Measurements from ENCODE around the gene TAF5.
"Not testable (repeated sequence)": the region's sequence is repeated elsewhere in the genome, so short reads cannot be mapped to it uniquely, and the experiment has no call there.

Gene TAF5

DNA sequence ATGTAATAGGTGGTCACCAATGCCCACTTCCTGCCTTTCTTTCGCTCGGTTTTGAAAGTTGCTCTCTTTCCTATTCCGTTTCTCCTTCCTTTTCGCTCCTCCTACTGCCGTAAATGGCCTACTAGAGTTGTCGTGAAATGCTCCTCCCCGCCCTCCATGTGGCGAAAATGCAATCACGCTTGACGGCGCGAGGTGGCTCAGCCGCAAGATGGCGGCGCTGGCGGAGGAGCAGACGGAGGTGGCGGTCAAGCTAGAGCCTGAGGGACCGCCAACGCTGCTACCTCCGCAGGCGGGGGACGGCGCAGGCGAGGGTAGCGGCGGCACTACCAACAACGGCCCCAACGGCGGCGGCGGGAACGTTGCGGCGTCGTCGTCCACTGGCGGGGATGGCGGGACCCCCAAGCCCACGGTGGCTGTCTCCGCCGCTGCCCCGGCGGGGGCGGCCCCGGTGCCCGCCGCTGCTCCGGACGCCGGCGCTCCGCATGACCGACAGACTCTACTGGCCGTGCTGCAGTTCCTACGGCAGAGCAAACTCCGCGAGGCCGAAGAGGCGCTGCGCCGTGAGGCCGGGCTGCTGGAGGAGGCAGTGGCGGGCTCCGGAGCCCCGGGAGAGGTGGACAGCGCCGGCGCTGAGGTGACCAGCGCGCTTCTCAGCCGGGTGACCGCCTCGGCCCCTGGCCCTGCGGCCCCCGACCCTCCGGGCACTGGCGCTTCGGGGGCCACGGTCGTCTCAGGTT, at the start of gene TAF5:
Gene TAF5 (plus strand): TSS at position 195 of the 737 bp plus-strand sequence. CDS start 14 bp downstream, at position 209.
- DNase-seq = peak; percentile 11

DNA sequence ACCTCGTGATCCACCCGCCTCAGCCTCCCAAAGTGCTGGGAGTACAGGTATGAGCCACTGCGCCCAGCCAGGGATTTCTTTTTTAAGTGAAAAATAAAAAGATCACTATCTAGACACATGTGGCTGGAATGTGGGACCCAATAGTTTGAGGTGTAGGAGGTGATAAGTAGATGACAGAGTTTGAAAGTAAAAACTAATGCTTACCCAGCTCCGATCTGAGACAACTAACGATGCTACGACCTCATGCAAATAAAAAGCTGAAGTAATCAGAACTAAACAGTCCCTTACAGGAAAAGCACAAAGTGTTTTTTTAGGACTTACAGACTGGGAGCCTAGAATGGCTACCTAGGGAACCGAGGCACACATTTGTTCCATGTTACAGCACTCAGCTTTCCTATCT, 39.9 kb upstream of the TAF5 start:
- DNase-seq = no peak

DNA sequence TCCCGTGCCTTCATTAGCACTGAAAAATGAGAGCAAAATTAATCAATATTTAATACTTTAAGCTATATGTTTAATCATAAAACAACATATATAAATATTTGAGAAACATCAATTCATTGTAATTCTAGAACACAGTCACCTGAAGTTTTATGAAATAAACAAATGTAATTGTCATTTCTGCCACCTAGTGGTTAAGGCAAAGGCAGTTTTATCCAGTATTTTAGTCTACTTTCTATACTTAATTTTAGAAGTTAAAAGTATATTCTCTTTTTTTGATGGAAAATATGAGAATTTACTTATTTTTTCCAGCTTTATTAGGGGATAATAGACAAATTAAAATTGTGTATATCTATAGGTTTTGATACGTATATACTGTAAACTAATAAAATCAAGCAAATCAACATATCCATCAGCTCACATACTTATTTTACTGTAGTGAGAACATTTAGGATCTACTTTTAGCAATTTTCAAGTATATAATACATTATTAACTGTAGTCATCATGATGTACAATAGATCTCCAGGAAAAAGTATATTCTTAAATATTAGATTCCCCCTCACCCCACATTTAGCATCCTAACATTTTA, 33.7 kb upstream of the TAF5 start:
- no peak for DNase-seq

DNA sequence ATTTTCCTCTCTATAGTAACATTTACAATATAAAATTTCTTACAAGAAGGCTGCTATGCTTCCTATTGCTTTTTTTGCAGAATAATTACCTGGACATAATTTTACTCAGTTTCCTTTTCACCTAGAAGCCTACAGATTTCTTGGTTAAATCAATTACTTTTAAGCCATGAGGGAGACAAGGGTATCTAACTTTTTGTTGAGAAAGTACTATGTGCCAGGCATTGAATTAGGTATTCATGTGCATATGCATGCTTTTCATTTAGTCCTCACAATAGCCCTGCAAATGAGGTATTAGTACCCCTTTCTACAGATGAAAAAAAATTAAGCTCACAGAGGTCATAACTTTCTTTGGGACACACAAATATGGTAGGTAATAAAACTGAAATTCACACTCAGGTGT, 33.2 kb upstream of the TAF5 start:
- DNase-seq = no peak

DNA sequence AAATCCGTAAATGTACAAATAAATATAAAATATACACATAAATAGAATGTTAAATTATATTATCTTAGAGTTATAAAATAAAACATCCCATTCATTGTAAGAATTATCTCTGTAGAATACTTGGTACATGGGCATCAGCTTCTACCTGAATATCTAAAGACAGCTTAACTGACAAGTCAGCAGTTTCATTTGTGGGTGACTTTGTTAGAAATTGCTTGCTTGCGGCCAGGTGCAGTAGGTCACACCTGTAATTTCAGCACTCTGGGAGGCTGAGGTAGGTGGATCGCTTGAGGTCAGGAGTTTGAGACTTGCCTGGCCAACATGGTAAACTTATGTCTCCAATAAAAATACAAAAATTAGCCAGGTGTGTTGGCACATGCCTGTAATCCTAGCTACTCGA, 31.4 kb upstream of the TAF5 start:
- no peak for DNase-seq

DNA sequence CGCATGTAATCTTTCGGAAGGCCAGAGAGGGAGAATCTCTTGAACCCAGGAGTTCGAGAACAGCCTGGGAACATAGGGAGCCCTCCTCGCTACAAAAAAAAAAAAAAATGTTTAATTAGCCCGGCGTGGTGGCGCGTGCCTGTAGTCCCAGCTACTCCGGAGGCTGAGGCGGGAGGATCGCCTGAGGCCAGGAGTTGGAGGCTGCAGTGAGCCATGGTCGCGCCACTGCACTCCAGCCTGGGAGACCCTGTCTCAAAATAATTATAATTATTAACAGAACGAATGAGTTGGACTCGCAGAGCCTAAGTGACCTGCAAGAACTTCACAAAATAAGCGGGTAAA, 17.6 kb upstream of the TAF5 start:
- no peak for DNase-seq

DNA sequence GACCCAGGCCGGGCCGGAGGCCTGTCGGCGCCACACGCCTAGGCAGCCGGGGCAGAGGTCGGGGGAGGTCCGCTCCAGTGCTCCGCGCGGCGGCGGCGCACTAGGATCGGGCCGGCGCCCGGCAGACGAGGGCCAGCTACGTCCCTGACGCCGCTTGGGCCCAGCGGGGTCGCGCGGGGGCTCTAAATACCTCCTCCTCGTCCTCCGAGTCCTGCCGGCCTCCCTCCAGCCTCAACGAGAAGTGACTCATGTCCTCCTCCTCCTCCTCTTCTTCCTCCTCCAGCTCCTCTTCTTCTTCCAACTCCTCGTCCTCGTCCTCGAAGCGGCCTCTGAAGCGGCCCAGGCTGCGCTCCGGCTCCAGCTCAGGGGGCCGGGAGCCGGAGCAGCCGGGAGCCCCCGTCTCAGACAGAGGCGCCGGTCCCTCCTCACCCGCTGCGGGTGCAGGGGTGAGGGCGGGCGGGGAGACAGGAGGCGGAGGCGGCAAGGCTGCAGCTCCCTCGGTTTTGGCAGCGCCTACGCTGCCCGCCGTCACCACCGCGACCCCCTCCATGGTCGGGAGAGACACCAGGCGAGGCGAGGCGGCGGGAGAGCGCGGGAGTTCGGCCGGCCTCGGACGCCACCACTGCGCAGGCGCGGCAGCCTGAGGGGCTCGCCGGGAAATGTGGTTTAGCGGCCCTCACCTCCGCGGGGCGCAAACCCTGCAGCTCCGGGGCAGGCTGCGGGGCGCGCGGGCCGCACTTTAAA, 17.1 kb upstream of the TAF5 start, which contains the start of gene PCGF6:
Gene PCGF6 (minus strand): TSS at position 624 of the 744 bp plus-strand sequence. CDS start 74 bp downstream, at position 550.
- no peak for DNase-seq

DNA sequence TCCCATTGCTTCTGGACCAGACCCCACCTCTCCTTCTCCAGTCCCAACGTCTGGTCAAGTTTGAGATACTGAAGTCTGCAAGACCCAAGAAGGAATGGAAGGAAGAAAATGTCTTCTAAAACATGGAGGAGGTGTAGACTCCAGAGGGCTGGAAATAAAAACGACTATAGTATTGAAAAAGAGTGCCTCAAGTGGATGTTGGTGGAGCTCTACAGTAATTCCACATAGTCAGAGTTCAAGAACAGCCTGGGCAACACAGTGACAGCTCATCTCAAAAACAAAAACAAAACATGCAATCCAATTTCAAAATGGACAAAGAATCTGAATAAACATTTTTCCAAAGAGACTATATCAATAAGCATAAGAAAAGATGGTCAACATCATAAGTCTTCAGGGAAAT, 14.5 kb upstream of the TAF5 start:
- DNase-seq = no peak

DNA sequence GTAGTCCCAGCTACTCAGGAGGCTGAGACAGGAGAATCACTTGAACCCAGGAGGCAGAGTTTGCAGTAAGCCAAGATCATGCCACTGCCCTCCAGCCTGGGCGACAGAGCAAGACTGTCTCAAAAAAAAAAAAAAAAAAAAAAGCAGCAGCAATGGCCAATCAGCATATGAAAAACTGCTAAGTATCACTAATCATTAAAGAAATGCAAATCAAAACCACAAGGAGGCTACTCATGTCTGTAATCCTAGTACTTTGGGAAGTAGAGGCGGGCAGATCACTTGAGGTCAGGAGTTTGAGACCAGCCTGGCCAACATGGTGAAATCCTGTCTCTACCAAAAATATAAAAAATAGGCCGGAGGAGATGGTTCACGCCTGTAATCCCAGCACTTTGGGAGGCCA, 13.2 kb upstream of the TAF5 start:
- DNase-seq = not testable (repeated sequence)

DNA sequence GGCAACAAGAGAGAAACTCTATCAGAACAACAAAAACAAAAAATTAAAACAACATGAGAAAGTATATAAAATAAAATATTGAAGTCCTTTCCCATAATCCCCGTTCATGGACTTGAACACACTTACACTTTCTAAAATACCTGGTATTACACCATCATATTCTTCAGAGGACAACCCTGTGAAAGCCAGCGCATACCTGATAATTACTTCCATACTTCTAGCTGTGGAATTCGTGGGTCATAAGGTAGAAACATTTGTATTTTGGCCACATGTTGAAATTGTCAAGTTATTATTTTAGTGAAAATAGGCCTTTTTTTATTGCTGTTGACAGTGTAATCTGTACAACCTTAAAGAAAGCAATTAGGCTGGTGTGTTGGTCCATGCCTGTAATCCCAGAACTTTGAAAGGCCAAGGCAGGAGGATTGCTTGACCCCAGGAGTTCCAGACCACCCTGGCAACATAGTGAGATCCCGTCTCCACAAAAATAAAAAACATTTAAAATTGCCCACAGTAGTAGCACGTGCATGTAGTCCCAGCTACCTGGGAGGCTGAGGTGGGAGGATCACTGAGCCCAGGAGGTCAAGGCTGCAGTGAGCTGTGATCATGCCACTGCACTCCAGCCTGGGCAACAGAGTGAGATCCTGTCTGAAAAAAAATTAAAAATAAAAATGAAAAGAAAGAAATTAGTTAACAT, 11.7 kb upstream of the TAF5 start:
- DNase-seq = no peak

DNA sequence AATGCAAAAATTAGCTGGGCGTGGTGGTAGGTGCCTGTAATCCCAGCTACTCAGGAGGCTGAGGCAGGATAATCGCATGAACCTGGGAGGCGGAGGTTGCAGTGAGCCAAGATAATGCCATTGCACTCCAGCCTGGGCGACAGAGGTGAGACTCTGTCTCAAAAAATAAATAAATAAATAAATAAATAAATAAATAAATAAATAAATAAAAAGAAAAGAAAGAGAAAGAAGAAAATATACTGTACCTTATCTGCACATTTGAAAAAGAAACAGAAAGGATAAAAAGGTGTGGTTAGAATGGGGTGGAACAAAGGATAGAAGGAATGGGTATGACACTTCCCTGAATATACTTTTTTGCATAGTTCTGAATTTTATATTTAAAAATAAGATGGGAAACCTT, 8.3 kb upstream of the TAF5 start:
- not testable (repeated sequence) for DNase-seq

DNA sequence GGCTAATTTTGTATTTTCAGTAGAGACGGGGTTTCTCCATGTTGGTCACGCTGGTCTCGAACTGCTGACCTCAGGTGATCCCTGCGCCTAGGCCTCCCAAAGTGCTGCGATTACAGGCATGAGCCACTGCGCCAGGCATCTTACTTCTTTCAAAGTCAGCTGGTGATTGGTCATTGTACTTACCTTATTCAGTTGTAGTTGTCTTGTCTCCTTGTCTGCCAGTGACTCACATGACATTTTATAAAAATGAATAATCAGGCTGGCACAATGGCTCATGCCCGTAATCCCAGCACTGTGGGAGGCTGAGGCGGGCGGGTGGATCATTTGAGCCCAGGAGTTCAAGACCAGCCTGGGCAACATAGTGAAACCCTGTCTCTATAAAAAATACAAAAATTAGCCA, 7.0 kb upstream of the TAF5 start:
- DNase-seq = not testable (repeated sequence)

DNA sequence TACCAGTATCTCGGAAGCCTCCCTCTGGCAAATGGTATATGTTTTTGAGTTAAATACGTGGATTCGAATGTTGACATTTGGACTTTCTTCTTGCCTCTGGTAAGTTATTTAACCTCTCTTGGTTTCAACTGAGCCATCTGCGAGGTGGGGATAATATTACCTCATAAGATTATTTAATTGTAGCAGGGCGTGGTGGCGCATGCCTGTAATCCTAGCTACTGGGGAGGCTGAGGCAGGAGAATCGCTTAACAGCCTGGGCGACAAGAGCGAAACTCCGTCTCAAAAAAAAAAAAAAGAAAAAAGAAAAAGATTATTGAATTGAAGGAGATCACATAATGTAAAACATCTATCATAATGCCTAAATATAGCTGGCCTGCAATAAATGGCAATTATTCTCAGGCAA, 396 bp upstream of the TAF5 start:
- DNase-seq = no peak

DNA sequence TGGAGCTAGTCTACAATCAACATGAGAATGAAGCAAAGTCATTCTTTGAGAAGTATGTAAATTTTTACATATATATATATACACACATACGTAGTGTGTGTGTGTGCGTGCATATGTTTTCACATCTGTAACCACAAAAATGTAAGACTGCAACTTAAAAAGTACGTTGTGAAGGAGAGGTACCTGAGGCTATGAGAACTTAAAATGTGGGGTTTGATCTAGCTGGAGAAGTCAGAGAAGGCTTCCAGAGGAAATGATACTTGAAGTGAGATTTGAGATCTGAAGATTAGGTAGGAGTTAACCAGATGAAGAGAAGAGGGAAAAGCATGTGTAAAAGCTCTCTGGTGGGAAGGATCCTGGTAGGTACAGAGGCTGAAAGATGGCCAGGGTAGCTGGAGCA, 5.8 kb downstream of the TAF5 start:
- no peak for DNase-seq

DNA sequence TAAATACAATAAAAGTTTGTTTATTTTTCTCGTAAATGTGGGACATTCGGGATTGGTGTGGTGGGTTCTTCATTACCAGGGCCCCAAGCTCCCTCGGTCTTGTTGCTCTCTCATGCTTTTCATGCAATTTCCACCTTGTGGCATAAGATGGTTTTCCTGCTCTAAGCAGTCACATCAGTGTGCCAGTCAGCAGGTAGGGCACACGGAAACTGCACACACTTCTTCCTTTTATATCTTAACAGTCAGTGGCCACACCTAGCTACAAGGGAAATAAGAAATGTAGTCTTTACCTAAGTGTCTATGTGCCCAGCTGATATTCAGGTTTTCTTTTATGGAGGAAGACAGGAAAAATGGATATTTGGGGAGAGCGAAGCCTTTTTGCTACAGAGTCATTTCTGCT, 6.5 kb downstream of the TAF5 start:
- no peak for DNase-seq

DNA sequence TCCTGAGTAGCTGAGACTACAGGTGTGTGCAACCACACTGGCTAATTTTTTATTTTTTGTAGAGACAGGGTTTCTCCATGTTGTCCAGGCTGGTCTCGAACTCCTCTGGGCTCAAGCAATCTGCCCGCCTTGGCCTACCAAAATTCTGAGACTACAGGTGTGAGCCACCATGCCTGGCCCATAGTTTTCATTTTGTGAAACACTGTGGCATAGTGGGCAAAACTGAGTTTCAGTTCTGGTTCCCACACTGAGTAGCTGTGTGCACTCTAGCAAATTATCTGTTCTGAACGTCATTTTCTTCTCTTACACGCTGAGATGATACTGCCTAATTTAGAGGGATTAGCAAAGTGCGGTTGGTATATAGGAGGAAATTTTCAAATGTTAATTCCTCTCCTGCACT, 15.0 kb downstream of the TAF5 start:
- DNase-seq = no peak

DNA sequence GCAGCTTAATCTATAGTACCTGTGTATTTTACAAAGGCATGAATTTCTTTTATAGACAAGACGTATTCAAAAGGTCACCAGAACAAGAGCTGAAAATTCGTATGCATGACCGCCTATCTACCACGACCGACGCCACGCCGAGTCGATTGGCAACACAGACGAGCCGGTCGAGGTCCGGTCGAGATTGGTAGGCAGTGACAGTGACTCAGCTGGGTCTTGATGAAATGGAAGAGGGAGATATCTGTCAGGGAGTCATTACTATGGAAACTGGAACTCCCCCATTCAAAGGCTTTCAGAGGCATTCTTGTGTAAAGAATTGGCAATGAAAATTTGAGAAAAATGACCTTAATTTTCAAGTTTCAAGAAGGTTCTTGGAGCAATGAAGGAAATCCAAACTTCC, 26.4 kb downstream of the TAF5 start:
- DNase-seq = no peak

DNA sequence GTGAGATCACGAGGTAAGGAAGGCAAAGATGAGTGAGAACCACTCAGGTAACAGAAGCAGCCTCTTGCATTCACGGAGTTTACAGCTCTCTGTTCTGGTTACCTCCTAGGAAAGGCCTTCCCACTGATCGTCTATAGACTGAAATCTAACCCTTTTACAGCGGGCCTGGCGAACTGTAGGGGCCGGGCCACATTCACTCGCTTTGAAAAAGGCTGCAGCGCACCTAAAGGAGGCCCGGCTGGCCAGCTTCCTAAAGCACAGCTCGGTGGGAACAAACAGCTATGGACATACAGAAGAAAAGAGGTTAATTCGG, 27.9 kb downstream of the TAF5 start:
- no peak for DNase-seq

DNA sequence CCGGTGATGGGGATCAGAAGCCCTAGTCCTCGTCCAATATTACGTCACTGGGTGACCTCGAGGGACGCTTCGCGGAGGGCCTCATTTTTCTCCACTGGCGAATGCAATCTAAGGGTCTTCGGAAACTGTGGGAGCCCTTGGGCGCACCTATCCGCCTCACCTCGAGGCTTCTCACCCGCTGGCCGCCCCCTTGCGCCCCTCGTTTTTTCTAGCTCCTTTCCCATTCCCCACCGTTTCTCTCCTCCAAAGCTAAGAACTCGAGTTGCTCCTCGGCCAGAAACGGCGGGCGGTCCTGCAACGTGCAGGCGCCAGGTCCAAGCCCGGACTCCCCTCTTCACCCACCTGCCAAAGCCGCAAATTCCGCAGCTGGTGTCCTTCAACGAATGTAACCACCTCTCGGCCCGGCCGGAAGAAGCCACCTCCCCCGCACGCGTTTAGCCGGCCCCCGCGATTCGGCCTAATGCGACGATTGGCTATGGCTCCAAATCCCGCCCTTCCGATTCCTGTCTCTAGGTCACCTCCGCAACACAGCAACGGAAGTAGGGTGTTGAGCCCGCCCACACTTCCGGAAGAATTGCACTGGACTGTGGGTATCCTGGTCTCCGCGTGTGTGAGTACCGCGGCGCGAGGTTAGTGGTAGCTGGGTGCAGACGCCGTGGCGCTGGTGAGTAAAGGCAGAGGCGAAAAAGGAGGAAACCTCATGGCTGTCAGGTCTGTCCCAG, 28.5 kb downstream of the TAF5 start, which contains the start of the genes ATP5MK and PDCD11:
Gene ATP5MK (minus strand): TSS at position 409 of the 722 bp plus-strand sequence. CDS start 4,018 bp downstream, outside the sequence.
Gene PDCD11 (plus strand): TSS at position 560 of the 722 bp plus-strand sequence. CDS start 1,801 bp downstream, outside the sequence.
- DNase-seq = peak; percentile 72

DNA sequence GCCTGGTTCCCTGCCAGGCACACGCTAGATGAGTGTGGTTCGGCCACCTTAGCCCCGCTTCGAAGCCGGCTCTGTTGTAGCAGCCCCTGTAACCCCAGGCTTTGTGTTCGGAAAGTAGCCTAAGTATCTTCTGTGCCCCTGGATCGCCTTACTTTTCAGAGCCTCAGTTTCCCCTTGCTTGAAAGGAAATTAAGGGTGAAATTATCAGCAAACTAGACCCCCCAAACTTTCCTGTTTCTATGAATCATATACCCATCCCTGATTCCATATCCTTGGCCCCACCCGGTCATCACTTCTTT, 29.0 kb downstream of the TAF5 start:
- no peak for DNase-seq

DNA sequence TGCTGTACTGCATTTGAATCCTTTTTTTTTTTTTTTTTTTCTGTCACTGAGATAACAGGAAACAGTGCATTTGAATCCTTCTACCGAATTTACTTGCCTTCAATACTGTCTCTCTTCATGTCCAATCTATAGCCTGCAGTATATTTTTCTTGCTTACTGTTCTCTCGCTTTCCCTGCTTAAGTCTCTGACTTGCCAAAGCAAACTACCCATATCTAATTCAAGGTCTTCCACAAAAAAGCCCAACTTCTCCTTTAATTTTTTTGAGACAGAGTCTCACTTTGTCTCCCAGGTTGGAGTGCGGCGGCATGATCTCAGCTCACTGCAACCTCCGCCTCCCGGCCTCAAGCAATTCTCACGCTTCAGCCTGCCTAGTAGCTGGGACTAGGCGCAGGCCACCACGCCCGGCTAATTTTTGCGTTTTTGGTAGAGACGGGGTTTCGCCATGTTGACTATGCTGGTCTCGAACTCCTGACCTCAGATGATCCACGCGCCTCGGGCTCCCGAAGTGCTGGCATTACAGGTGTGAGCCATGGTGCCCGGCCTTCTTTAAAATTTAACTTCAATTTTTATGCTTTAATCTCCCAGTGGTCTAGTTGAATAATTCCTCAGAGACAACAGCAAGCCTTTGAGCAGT, 29.5 kb downstream of the TAF5 start:
- DNase-seq = no peak

DNA sequence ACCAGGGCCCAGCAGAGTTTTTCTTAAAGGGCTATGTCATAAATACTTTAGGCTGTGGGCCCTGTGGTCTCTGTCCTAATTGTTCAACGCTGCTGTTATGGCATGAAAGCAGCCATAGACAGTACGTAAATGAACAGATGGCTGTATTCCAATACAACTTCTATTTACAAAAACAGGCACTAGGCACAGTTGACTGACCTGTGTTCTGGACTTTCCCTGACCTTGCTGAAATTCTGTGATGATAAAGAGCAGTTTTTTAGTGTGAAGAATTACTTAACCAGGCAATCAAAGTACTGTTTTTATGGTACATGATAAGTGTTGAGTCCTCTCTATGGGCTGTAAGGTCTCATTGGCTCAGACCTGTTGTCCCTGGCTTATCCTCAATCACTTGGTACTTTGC, 45.8 kb downstream of the TAF5 start:
- DNase-seq = no peak
